SU-DHL-6 (cell line): ENCODE results near the gene SLC23A2.

ENCODE experiments used
- H2AFZ ChIP-seq: fragments of 200-600 bp; sonication (generic); 2 replicates; pipeline ENCODE4 v1.6.1; 2014; ENCODE audit warnings: low read depth, mild to moderate bottlenecking, moderate library complexity, mixed read lengths, antibody characterized with exemption, low read length; ENCODE audit not compliant: severe bottlenecking
- H3F3A ChIP-seq: fragments of 200-600 bp; shearing (Covaris generic); 2 replicates; pipeline ENCODE4 v1.6.0; 2016; ENCODE audit warnings: antibody characterized with exemption, mild to moderate bottlenecking; ENCODE audit not compliant: insufficient read depth
- H3K27ac ChIP-seq: fragments of 200-600 bp; sonication (generic); 2 replicates; pipeline ENCODE4 v1.5.1; 2016; ENCODE audit warnings: low read depth, mild to moderate bottlenecking, low read length, moderate library complexity, mixed read lengths
- H3K27me3 ChIP-seq: fragments of 200-600 bp; sonication (generic), shearing (Covaris generic); 2 replicates; pipeline ENCODE4 v1.6.0; 2014; ENCODE audit warnings: mild to moderate bottlenecking, low read length
- H3K36me3 ChIP-seq: fragments of 200-600 bp; sonication (generic); 2 replicates; pipeline ENCODE4 v1.6.1; 2014; ENCODE audit warnings: mild to moderate bottlenecking, low read length, mixed read lengths
- H3K4me2 ChIP-seq: fragments of 300-600, 200-600 bp; shearing (Covaris generic), sonication (generic); 2 replicates; pipeline ENCODE4 v1.6.0; 2014; ENCODE audit warnings: low read length, low read depth, mild to moderate bottlenecking; ENCODE audit not compliant: poor library complexity, severe bottlenecking
- H3K4me3 ChIP-seq: fragments of 200-600 bp; sonication (generic); 2 replicates; pipeline ENCODE4 v1.5.1; 2014; ENCODE audit warnings: antibody characterized with exemption, low read length, mild to moderate bottlenecking, mixed read lengths; ENCODE audit not compliant: insufficient read depth, poor library complexity, severe bottlenecking
- H3K79me2 ChIP-seq: fragments of 200-600 bp; sonication (generic); 2 replicates; pipeline ENCODE4 v1.6.1; 2014; ENCODE audit warnings: mild to moderate bottlenecking, low read length, moderate library complexity; ENCODE audit not compliant: insufficient read depth
- H3K9ac ChIP-seq: fragments of 200-600 bp; sonication (generic); 2 replicates; pipeline ENCODE4 v1.7.0; 2014; ENCODE audit warnings: mild to moderate bottlenecking, low read length
- H3K9me2 ChIP-seq: fragments of 200-600 bp; sonication (generic); replicated peaks from 2 replicates; pipeline ENCODE4 v1.6.1; 2014; ENCODE audit warnings: low read length; ENCODE audit not compliant: insufficient read depth
- H3K9me3 ChIP-seq: fragments of 200-600 bp; sonication (generic); 2 replicates; pipeline ENCODE4 v1.6.1; 2014; ENCODE audit warnings: low read length, mixed read lengths; ENCODE audit not compliant: insufficient read depth
- H4K20me1 ChIP-seq: fragments of 200-600 bp; sonication (generic); 2 replicates; pipeline ENCODE4 v1.6.1; 2014; ENCODE audit warnings: low read depth, mild to moderate bottlenecking, antibody characterized with exemption, low read length, moderate library complexity, mixed read lengths
- EZH2phosphoT487 ChIP-seq: fragments of 200-600 bp; sonication (generic), shearing (Covaris generic); conservative IDR thresholded peaks from 2 replicates; pipeline ENCODE4 v1.6.1; 2018; ENCODE audit warnings: mild to moderate bottlenecking, antibody characterized with exemption, low read length, moderate library complexity, mixed read lengths
- TF ChIP-seq, protein P1 (sequence below): fragments of 200-600 bp; sonication (generic); IDR thresholded peaks from one replicate; pipeline ENCODE4 v1.5.1; 2017; ENCODE audit warnings: antibody characterized with exemption, mild to moderate bottlenecking, low read length, moderate library complexity; ENCODE audit not compliant: insufficient read depth, poor library complexity, severe bottlenecking

SLC23A2 gene

DNA sequence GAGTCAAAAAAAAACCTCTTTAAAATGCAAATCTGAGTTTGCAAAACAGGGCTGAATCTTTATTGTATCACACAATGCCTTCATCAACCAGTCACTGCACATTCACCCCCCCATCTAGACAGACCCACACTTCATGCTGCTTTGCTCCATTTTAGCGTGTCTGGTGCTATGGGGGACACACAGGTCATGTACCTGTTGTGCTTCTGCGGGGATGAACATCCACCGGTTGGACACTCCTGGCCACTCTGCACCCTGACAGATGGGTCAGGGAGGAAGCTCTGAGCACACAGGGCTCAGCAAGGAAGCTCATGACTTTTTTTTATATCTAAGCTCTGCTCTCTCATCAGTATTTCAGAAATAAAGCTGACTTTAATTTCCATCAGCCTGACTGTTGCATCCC, 143.3 kb downstream of the SLC23A2 start:
- Histone ChIP-seq H3K27me3 (no peaks in the 10 kb centered on the region), H3K4me2 (no peak overlapping the region), H3K9me3 (no peaks in the 10 kb centered on the region), H4K20me1 (no peaks in the 10 kb centered on the region), H3K9ac (no peak overlapping the region), H3K79me2 (no peaks in the 10 kb centered on the region), H3K36me3 (peaks cover 10% of the 10 kb centered on the region; the same call in 1 of the 2 replicates), H3K4me3 (no peak overlapping the region), H3K9me2 (no peaks in the 10 kb centered on the region), H3K27ac (no peak overlapping the region), H3F3A (no peaks in the 10 kb centered on the region), H2AFZ (no peak overlapping the region)
- TF ChIP-seq, protein P1, sequence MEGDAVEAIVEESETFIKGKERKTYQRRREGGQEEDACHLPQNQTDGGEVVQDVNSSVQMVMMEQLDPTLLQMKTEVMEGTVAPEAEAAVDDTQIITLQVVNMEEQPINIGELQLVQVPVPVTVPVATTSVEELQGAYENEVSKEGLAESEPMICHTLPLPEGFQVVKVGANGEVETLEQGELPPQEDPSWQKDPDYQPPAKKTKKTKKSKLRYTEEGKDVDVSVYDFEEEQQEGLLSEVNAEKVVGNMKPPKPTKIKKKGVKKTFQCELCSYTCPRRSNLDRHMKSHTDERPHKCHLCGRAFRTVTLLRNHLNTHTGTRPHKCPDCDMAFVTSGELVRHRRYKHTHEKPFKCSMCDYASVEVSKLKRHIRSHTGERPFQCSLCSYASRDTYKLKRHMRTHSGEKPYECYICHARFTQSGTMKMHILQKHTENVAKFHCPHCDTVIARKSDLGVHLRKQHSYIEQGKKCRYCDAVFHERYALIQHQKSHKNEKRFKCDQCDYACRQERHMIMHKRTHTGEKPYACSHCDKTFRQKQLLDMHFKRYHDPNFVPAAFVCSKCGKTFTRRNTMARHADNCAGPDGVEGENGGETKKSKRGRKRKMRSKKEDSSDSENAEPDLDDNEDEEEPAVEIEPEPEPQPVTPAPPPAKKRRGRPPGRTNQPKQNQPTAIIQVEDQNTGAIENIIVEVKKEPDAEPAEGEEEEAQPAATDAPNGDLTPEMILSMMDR: no peak
- TF ChIP-seq EZH2phosphoT487: no peak

DNA sequence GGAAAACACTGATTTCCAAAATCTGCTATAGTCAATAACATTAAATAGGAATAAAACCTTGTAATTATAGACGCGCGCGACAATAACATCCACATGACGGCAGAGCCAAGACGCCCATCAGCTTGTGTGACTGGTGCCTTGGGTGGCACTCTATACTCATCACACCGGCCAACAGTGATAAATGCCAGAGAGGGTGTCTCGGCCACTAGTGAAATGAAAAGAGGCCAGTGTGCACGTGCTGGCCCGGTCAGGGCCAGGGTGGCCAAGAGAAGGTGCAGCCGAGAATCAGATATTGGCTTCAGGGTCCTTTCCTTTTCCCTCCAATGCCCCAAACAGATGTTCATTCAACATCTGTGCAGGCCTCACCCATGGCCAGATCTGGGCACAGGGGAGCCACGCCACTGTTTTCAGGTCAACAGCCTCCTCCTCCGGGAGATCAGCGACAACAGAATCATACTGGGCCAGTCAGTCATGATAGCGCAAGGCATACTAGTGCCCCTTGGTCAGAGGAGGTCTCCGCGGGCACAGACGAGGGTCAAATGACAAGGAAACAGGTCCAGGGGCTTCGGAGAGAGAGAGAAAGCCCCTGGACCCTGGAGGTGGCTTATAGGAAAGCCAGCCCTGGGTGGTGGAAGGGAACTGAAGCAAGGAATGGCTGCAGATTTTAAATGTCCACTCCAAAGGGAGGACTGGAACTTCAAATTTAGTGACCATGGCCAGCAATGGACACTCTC, 145.1 kb downstream of the SLC23A2 start:
- H3K27me3 ChIP-seq: no peaks in the 10 kb centered on the region

DNA sequence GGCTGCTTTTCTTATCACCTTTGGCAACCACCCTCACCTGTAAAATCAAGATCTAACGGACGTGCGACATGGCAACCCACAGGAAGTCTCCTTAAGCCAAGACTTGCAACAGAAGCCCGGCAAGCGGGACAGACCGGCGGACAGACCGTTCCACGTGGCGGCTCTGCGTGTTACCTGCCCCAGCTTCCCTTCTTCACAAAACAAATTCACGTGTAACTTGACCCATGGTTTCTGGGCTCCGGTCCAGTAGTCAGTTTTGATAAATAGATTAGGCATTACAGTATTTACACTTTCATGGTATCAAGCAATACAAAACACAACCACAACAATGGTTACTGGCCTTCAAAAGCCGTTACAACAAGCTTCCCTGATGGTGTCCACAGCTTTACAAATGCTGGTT, 145.8 kb downstream of the SLC23A2 start:
- H3K4me2 ChIP-seq: no peak overlapping the region
- no peak overlapping the region for H2AFZ ChIP-seq
- H3F3A ChIP-seq: no peaks in the 10 kb centered on the region
- no peaks in the 10 kb centered on the region for H4K20me1 ChIP-seq
- no peaks in the 10 kb centered on the region for H3K27me3 ChIP-seq
- H3K4me3 ChIP-seq: no peak overlapping the region
- H3K27ac ChIP-seq: no peak overlapping the region
- no peaks in the 10 kb centered on the region for H3K9me2 ChIP-seq
- H3K79me2 ChIP-seq: no peaks in the 10 kb centered on the region
- peaks cover 10% of the 10 kb centered on the region; the same call in 1 of the 2 replicates for H3K36me3 ChIP-seq
- TF ChIP-seq EZH2phosphoT487: no peak
- TF ChIP-seq, protein P1: no peak
- H3K9me3 ChIP-seq: no peaks in the 10 kb centered on the region
- H3K9ac ChIP-seq: no peak overlapping the region

More for the DNA sequence above, 145.1 kb downstream of the SLC23A2 start:
- Histone ChIP-seq H2AFZ (no peak overlapping the region), H4K20me1 (no peaks in the 10 kb centered on the region), H3K9me2 (no peaks in the 10 kb centered on the region), H3K79me2 (no peaks in the 10 kb centered on the region), H3K9me3 (no peaks in the 10 kb centered on the region), H3K36me3 (peaks cover 10% of the 10 kb centered on the region; the same call in 1 of the 2 replicates), H3K27ac (no peak overlapping the region), H3K4me2 (no peak overlapping the region), H3K9ac (no peak overlapping the region), H3F3A (no peaks in the 10 kb centered on the region), H3K4me3 (no peak overlapping the region)
- TF ChIP-seq, protein P1: no peak
- no peak for TF ChIP-seq EZH2phosphoT487
